NCI-H146 (cell line): ENCODE data around the gene HARBI1.

Experiments used
- DNase-seq: peaks from one replicate; lab custom pipeline; 2025; lab: John Stamatoyannopoulos, UW

HARBI1 gene

GRCh38 chr11:46617134-46617971, at the start of gene HARBI1, which contains the start of gene ATG13:
HARBI1 (minus strand) TSS chr11:46617227; CDS start chr11:46616237, 990 bp downstream.
ATG13 (plus strand) TSS chr11:46617553; CDS start chr11:46644292, 26,739 bp downstream.
- DNase-seq: peak; percentile 88

DNA sequence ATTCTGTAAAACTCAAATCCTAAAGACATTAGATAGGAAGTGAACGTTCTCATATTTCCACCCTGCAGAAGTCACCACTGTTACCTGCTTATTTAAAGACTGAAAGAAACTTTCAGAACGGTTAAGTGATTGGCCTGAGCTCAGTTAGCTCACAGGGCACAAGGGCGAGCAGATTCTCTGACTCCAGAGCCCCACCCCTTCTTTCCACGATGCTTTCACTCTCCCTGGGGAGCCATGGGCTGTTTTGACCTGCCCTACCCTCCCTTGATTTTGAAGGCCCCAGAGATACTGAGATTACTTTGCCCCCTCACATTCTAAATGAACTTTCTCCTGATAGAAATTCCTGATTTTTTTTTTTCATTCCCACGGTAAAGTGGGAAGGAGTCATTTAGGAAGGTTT, 49.5 kb upstream of the HARBI1 start:
- no peak for DNase-seq

- no peak for DNase-seq
Observed at GRCh38 chr11:46665356-46665755, 48.3 kb upstream of the HARBI1 start.

DNA sequence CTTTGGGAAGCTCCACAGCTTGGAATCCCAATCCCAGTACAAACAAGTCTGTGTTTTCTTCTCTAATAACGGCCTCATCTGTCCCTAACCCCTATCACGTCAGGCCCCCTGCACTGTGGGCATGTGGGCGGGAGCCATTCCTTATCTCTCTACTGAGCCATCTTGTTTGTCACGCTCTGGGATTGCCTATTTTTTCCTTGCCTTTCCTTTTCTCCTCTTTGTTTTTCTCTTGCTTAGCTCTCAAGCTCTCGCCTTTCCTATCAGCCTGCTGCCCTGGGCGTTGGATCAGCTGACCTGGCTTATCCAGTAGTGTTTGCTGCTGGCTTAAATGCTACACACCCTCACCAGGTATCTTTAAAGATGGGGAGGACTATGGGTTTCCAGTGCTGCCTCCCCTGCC, 47.6 kb upstream of the HARBI1 start:
- no peak for DNase-seq

DNA sequence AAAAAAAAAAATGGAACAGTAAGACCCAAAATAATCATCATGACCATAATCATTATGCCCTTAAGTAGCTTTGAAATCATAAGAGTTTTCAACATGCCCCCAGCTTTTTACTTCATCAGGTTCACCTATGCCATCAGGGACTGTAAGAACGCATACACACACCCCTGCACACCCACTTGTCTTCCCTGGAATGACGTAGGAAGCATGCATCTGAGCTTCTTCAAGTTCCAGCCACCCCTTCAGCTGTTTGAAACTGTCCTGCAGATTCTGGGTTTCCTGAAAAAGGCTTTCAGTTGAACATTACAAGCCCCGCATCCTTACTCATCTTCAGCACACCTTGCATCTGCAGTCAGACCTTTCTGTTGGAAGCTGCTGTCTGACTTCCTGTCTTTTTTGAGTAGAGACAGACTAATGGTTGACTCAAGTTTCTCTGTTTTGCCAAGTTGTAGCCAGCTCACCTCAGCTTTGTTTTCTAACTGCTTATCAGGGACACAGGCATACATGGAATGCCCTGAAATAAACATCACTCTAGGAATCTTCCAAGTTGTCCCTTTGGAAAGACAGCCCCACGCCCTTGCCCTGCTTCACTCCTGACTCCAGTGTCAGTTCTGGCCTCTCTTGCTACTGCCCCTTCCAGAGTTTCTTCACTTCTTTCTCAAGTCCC, 46.4 kb upstream of the HARBI1 start:
- DNase-seq: no peak

GRCh38 chr11:46662366-46662765, 45.3 kb upstream of the HARBI1 start:
- no peak for DNase-seq

GRCh38 chr11:46661836-46662235, 44.8 kb upstream of the HARBI1 start:
- no peak for DNase-seq

- DNase-seq: no peak
Observed at GRCh38 chr11:46659908-46660307, 42.9 kb upstream of the HARBI1 start.

GRCh38 chr11:46658259-46658658, 41.2 kb upstream of the HARBI1 start:
- no peak for DNase-seq

DNA sequence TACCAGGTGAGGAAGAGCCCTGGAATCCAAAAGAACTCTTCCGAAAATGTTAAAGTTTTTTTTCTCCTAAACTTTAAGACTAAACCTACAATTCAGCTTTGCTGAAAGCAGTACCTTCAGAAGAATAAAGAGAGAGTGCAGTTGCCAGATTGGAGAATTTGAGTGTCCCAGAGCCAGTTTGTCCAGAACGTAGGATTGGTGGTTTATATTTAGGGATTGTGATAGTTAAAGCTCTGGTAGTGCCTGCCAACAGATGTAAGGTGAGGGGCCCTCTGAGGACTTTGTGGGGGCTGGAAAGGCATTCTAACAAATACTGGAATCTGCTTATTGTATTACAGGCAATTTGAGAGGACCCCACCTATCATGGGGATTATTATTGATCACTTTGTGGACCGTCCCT, 40.2 kb upstream of the HARBI1 start:
- DNase-seq: no peak

DNA sequence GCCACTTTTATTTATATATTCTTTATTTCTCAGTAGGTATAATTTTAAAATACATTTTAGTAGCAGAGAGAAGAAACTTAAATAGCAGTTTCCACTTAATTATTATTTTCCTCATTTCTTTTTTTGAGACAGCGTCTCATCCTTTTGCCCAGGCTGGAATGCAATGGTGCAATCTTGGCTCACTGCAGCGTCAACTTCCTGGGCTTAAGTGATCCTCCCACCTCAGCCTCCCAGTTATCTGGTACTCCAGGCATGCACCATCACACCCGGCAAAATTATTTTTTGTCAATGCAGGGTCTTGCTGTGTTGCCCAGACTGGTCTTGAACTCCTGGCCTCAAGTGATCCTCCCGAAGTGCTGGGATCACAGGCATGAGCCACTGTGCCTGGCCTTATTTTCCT, 38.6 kb upstream of the HARBI1 start:
- no peak for DNase-seq

DNA sequence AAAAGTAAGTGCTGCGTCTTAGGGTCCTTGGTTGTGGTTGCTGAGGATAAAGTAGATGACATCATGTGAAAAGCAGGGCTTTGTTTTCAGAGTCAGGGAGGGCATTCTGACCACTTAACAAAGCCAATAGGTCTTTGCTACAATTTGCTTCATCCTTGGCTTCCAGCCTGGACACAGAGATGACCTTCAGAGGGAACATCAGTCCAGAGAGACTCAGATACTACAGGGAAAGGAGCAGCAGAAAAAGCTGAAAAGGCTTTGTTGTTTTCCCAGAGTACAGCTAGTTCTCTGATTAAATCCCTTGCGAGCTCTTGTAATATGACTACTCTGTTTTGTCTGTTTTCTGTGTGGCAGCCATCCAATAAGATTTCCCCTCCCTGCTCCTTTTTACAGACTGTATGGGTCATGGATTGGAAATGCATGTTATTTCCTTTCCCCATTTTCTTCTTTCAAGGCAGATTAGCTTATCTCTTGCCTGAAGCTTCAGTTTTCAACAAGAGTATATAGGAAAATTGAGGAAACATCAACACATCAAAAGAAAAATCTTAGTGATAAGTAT, 32.2 kb upstream of the HARBI1 start:
- DNase-seq: no peak

- no peak for DNase-seq
Observed at GRCh38 chr11:46643986-46644385, 27.0 kb upstream of the HARBI1 start.

DNA sequence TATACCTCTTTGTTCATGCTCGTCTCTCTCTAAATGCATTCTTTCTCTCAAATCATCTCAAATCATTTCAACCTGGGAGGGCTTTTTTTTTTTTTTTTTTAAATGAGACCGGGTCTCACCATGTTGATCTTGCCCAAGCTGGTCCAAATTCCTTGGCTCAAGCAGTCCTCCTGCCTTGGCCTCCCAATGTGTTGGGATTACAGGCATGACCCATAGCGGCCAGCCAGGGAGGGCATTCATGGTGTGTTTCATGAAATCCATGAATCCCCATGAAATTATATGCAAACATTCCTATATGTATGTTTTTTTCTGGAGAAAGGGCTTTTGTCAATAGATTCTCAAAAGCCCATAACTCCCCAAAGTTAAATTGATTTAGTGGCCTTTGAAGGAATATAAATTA, 26.5 kb upstream of the HARBI1 start:
- no peak for DNase-seq

GRCh38 chr11:46642627-46643335, 25.8 kb upstream of the HARBI1 start:
- no peak for DNase-seq

DNA sequence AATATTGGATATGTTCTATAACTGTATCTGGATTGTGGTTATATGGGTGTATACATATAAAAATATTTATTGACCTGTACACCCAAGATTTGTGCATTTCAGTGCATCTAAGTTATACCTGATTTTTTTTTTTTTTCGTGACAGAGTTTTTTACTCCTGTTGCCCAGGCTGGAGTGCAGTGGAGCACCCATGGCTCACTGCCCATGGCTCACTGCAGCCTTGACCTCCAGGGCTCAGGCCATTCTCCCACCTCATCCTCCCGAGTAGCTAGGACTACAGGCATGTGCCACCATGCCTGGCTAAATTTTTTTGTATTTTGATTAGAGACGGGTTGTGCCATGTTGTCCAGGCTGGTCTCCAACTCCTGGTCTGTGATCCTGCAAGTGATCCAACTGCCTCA, 24.6 kb upstream of the HARBI1 start:
- no peak for DNase-seq

GRCh38 chr11:46640036-46640788, 23.2 kb upstream of the HARBI1 start:
- no peak for DNase-seq

DNA sequence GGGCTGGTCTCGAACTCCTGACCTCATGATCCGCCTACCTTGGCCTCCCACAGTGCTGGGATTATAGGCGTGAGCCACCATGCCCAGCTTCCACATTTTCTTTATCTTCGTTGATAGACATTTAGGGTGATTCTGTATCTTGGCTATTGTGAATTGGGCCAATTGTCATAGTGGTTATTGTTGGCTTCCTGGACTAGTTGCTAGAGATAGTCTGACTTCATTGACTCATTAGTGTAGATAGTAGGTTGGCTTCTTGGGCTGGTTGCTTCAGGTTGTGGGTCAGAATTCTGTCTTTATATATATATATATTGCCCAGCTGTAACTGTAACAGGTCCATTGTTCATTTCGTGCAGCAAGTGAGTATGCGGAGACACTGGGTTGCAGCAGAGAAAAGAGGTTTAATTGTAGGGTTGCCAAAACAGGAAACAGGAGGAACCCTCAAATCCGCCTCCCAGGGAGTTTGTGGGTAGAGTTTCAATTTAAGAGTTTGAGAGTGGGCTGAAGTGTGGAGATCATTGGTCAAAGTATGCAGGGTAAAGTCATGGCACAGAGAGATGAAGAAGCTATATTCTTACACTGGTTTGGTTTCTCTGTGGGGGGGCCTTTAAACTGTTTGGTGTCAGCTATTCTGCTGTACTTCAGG, 22.3 kb upstream of the HARBI1 start:
- DNase-seq: no peak

GRCh38 chr11:46637546-46637945, 20.5 kb upstream of the HARBI1 start:
- no peak for DNase-seq

GRCh38 chr11:46635557-46636139, 18.6 kb upstream of the HARBI1 start:
- no peak for DNase-seq
